ENCODE results near the gene HADHB.
A peak's percentile ranks its signal among the peaks of the same experiment; 100 is the strongest.

Gene HADHB

DNA sequence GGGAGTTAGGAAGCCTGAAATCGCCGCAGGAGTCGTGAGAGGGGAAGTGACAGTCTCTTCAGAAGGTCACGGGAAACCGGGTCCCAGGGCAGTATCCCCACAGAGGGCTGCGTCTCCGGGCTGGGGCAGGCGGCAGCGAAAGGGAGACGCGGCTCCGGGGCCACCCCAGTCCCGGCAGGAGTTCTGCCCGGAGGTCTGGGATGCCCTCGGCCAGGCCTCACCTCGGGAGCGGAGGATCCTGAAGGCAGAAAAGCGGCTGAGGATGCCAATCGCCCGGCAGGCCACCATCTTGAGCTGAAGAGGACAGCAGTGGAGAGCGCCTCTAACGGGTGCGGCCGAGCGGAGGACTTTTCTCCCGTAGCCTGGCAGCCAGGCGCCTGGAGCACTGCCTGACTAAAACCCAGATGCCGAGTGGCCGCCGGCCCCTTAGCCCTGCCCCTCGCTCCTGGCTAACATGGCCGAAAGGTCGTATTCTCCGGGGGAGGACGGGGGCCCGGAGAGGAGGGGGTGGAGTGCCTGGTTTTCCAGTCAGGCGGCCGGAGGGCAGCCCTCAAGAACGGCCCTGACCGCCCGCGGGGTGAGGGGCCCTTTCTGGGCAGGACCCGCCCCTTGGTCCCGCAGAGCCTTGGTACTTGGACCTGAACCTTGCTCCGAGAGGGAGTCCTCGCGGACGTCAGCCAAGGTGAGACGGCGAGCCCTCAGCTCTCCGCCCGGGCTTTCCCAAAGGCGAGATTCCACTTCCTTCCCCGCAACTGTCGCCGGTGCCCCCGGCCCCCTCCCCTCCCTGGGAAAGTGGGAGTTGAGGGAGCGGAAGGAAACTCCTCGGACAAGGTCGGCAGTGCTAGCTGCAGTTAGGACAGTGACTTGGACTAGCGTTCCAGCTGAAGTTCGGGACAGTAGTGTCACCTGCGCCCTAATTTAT lies at the start of gene HADHB, which contains the start of gene HADHA:
TSS of gene HADHB (plus strand) at position 631 of the 922 bp plus-strand sequence. CDS start 9,316 bp downstream, outside the sequence.
TSS of gene HADHA (minus strand) at position 324 of the 922 bp plus-strand sequence. CDS start at position 288, 36 bp downstream.
- peak; percentile 80 to 98 (median 93) for DNase-seq

DNA sequence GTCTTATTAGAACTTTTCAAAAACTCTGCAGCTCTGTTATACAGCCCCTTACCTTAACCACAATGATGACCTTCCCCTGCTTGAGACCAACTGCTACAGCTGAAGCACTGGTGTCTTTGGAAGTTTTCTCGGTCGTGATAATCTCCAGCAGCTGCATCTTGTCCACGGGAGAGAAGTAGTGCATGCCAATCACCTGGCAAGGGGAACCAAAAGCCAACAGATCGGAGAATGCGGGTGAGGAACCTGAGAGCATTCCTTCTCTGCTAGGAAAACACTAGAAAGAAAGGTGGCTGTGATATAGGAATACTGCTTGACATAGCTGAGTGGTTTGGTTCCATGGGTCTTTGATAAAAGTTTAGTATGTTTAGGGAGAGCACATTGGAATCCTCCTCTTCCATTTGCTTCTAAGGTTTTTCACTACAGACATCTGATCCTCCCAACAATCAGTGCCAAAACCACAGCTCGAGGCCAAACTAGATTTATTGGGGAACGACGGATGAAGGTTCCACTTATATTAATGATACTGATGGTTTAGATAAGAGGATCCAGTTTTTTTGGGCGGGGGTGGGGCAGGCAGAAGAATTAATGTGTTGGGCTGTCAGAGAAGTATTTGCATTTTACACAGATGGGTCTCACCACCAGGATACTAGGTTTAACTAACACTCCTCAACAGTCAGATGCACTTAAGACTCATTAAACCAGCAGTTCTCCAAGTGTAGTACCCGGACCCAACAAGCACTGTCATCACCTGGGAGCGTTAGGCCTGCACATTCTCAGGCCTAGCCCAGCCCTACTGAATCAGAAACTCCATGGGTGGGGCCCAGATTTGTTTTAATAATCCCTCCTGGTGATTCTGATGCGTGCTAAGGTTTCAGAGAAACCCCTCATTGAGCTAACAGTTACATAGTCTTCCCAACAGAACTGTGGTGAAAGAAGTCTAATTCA lies 49.4 kb upstream of the HADHB start:
- DNase-seq, result no peak

DNA sequence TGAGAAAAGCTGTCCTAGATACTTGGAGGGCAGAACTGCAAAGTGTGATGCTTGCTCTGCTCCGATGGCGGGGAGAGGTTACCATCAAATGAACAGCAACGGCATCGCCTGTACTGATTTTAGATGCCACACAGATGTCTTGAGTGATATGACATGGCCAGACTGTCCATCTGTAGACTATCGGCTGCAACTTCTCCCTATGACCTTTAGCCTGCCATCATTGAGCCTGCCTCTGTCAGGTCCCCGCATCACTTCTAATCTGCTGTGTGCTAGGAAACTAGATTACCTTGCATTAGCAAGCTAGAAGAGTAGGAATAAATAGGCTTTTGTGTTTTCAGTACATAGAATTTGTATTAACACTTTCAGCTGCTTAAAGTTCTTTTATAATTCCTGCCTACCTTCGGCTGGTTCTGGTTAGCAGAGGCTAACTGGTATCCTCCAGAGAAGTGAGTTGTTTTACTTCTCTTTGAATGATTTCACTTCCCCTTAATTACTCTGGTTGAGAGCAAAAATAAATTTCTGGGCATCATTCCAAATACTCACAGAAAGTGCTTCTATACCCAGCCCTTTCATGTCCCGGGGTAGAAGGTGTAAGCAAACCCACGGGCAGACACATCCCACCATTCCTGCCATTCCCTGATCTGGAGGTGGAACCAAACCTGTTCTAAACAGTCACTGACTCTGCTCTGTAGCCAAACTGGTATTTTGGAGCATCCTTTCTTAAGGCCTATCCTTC lies 47.9 kb upstream of the HADHB start:
- no peak for DNase-seq

DNA sequence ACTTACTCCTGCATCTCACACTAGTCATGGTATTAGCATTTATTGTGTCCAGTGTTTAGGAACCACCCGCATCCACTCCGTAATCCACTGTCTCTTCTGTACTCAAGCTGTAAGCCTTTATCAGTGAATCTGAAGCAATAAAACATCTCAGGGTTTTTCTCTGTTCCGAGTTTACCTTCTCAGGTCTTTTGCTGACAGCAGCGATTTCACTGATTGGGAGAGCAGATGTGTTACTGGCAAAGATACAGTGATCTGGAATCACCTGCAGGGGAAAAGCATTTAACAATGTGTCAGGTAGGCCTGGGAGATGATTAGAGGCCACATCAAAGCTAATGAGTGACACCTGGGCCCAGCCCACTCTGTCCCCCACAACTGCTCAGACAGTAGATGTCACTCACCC lies 47.2 kb upstream of the HADHB start:
- DNase-seq, result no peak

DNA sequence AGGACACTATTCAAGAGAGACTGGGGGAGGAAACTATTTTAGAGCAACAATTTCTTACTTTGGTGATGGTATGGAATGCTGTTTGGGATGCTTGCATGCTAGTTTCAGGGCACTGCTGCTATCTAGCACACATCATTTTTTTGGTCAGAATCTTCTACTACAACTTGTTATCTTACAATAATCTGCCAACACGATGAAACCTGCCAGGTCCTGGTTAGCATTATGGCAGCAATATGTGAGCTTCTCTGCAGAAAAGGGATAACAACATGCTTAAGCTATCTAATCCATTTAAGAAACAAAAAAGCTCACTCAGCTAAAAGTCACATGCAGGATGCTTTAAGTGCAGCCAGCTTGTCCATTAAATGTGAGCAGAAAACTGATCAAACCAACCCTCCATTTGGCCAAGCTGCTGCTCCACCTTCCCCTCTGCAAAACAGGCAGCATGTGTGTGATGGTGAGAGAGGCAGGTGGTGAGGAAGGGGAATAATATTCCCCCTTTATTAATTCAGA lies 41.7 kb upstream of the HADHB start:
- no peak for DNase-seq

DNA sequence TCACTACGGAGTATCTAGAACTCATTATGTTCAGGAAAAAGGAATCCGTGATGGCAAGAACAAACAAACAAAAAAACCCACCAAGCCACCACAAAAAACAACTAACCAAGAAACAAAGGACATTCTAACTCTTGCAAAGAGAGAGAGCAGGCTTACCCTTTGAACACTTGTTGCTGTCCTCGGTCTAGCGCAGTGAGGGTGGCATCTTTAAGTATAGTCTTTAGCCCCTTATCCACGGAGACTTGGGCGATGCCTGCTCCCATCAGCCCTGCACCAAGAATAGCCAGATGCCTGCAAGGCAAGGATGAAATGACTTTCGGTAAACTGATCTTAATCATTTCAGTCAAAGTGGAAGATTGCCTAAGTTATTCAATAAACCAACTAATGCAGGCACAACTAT lies 40.8 kb upstream of the HADHB start:
- DNase-seq, result no peak

DNA sequence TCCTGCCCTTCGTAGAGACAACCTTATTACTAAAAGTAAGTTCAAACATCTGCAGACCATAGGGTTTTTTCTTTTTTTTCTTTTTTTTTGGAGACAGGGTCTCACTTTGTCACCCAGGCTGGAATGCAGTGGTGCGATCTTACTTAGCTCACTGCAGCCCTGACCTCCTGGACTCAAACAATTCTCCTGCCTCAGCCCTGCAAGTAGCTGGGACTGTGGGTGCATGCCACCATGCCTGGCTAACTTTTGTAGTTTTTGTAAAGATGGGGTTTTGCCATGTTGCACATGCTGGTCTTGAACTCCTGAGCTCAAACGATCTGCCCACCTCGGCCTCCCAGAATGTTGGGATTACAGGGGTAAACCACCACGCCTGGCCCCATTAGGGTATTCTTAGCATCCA lies 32.7 kb upstream of the HADHB start:
- DNase-seq, result no peak

DNA sequence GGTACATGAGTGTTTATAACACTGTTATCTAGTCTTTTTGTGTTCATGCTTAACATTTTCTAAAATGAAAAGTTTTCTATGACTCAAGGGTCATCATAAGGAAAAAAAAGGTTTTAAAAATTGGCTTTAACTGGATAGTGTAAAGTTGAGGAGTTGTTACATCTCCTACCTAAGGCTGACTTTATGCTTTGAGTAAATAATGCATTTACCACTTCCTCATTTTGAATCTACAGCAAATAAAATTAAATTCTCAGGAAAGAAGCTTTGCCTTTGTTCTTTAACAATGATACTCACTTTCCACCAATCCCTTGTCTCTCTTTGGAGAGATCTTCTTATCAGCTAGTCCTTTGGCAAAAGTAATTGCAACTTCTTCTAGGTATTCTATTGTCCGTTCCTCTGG lies 30.0 kb upstream of the HADHB start:
- DNase-seq, result no peak

DNA sequence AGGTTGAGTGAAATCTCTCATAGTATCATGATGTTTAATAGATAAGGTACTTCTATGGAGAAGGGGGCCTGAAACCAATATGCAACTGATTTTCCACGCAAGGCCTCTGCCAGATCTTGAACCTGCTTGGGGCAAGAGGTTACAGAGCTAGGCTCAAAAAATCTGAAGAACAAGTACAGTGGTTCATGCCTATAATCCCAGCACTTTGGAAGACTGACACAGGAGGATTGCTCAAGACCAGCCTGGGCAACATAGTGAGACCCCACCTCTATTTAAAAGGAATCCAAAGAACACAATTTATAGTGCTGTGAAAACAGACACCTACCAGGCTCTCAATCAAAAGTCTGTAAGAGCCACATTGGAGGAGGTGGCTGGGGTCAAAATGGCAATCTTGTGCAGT lies 28.9 kb upstream of the HADHB start:
- no peak for DNase-seq

DNA sequence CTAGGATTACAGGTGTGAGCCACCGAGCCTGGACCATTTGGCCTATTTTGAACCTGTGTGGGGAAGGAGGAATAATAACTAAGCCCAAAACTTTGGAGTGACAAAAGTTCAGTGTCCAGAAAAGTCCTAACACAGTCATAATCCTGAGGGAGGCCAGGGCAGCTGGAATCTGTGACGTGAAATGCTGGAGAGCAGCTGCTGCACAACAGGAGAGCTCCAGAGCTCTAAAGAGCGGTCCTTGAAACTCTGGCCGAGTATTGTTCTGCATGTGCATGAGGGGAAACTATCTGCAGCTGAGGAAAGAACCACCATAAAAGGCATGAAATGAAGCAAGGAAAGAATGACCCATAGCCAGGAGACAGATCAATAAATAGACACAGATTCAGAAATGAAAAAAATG lies 28.2 kb upstream of the HADHB start:
- DNase-seq, result no peak

DNA sequence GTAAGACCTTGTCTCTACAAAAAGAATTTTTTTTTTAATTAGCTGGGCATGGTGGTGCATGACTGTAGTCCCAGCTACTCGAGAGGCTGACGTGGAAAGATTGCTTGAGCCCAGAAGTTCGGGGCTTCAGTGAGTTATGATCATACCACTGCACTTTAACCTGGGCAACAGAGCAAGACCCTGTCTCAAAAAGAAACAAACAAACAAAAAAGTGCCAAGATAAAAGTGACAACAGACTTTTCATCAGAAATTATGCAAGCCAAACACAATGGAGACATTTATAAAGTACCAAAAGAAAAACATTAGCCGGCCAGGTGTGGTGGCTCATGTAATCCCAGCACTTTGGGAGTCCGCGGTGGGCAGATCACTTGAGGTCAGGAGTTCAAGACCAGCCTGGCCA lies 27.0 kb upstream of the HADHB start:
- no peak for DNase-seq

DNA sequence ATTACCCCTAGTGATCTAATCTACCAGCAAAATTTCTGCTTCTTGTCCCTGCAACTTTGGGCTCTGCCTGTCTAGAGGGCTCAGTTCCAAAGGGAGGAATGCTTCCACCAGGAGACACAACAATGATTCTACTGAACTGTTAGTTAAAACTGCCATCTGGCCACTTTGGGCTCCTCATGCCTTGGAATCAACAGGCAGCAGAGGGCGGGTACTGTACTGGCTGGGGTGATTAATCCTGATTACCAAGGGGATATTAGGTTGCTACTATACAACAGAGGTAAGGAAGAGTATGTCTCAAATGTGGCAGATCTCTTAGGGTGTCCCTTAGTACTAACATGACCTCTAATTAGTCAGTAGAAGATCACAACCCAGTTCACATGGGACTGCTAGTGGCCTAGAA lies 21.7 kb upstream of the HADHB start:
- peak in 1 of 58 donors; percentile 10 for DNase-seq

DNA sequence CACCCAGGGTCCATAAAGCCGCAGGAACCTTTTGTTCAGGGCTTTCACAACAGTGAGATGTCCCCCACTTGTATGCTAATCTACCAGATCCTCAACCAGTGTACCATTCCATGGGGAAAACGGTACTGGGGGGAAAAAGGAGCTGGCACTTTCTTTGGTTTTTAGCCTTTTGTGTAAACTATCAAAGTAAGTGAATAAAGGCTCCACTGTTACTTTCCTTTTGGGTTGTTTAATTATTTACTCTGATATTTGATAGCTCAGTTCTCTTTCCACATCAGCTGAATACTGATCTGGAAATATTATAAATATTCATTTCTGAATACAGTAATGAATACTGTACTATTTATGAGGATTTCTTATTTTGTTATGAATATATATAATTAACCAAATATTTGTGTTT lies 20.6 kb upstream of the HADHB start:
- no peak for DNase-seq

DNA sequence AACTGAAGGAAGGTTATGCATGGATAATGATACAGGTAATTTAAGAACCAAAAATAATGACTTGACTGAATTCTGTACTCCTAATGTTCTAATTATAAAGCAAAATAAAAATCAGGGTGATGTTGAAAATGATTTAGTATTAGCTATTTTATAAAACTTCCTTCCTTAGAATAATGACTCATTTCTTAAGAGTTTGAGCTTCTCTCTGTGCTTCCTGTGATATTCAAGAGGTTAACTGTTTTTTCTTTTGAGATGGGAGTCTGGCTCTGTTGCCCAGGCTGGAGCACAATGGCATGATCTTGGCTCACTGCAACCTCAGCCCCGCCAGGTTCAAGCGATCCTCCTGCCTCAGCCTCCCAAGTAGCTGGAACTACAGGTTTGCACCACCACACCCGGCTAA lies 15.1 kb upstream of the HADHB start:
- DNase-seq, result no peak

DNA sequence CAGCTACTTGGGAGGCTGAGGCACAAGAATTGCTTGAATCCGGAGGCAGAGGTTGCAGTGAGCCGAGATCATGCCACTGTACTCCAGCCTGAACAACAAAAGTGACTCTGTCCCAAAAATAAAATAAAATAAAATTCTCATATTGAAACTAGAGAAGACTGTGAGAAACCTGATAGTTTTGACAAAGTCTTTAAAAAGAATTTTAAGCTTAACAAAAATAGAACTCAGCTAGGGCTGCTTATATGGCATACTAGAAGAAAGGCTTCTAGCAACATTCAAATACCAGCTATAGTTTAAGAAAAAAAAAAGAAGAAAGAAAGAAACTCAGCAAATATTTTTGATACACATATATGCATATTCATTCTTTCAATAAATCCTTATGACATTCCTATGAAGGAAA lies 13.9 kb upstream of the HADHB start:
- no peak for DNase-seq

DNA sequence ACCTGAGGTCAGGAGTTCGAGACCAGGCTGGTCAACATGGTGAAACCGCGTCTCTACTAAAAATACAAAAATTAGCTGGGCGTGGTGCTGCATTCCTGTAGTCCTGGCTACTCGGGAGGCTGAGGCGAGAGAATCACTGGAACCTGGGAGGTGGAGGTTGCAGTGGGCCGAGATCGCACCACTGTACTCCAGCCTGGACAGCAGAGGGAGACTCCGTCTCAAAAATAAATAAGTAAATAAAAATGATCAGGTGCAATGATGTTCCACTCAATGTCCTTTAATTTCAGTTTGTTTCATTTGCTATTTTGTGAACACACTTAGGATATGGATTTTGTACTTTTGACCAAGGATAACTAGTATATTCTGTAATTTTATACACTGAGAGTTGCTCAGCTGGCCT lies 9.7 kb upstream of the HADHB start:
- DNase-seq, result no peak

DNA sequence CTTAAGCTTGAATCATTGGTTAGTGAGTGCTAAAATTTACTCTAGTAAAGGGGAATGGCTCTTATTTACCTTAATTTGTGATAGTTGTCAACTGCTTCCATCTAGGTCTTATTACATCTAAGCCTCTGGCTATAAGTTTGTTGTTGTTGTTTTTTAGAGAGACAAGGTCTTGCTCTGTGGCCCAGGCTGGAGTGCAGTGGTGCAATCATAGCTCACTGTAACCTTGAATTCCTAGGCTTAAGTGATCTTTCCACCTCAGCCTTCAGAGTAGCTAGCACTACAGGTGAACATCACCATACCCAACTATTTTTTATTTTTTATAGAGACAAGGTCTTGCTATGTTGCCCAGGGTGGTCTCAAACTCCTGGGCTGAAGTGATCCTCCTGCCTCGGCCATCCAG lies 6.9 kb upstream of the HADHB start:
- DNase-seq, result no peak

DNA sequence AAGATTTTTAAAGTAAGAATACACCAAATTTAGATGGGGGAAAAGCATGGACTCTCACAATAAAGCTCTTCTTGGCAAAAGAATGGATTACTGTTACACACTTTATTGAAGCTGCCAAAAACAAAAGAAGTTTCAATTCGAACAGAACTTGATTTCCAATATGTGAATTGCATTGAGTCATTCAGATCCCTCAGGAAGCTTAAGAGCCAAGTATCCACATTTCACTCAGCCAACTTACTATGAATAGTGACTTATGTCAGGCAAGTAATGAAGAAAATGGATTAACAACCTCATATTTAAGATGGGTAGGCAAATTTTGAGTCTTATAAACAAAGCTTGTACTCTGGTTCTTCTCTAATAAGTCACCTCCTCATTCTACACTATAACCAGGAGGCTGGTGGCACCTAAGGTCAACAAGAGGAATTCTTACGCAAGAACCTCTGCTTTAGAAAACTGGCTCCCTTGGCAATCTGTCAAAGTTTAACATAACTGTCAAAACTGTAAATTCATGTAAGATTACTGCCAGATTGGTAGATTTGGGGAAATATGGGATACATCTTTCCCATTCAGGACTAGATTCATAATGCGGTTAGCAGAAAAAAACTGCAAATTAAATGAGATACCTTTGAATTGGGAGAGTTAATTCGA lies 6.3 kb upstream of the HADHB start:
- DNase-seq, result no peak

DNA sequence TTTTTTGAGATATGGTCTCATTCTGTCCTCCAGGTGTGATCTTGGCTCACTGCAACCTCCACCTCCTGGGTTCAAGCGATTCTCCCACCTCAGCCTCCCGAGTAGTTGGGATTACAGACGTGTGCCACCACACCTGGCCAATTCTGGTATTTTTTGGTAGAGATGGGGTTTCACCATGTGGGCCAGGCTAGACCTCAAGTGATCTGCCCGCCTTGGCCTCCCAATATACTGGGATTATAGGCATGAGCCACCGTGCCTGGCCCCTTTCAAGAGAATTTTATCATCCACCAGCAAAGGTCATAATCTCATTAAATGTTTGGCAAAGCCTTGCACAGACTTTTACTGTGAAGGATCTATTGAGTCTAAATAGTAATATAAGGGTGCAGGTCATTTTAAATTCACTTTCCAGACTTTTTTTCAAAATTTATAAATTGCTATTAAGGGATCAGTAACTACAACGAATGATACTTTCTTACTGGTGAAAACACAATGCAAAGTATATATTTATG lies 2.8 kb upstream of the HADHB start:
- no peak for DNase-seq

All from anterior cingulate cortex (tissue), 58 donors.